Stomach smooth muscle (tissue), 2 donors: ENCODE measurements around the gene DNAJC18.
"Not testable (repeated sequence)": the region's sequence is repeated elsewhere in the genome, so short reads cannot be mapped to it uniquely, and the experiment has no call there.

Experiments used
- H3K27ac ChIP-seq: one replicate; pipeline ENCODE4 v1.7.0; 2013; ENCODE audit warnings: mild to moderate bottlenecking, low read length, inconsistent platforms
- H3K27me3 ChIP-seq, 2 donors: one replicate each; pipeline ENCODE4 v1.7.0; 2013; ENCODE audit warnings: low read length in 2 of 2; ENCODE audit not compliant: insufficient read depth in 2 of 2, control insufficient read depth in 1 of 2
- H3K36me3 ChIP-seq, 2 donors: one replicate each; pipeline ENCODE4 v1.7.0; 2013; ENCODE audit warnings: low read length in 2 of 2; ENCODE audit not compliant: control insufficient read depth in 2 of 2, insufficient read depth in 2 of 2
- H3K4me1 ChIP-seq: one replicate; pipeline ENCODE4 v1.7.0; 2013; ENCODE audit warnings: low read length; ENCODE audit not compliant: control insufficient read depth, insufficient read depth
- H3K4me3 ChIP-seq, 2 donors: one replicate each; pipeline ENCODE4 v1.7.0; 2013; ENCODE audit warnings: low read length in 2 of 2
- H3K9ac ChIP-seq, 2 donors: one replicate each; pipeline ENCODE4 v1.7.0; 2013; ENCODE audit warnings: low read length in 2 of 2, mild to moderate bottlenecking in 1 of 2
- H3K9me3 ChIP-seq, 2 donors: one replicate each; pipeline ENCODE4 v1.7.0; 2013; ENCODE audit warnings: low read length in 2 of 2; ENCODE audit not compliant: control insufficient read depth in 2 of 2
- donor health status: healthy.
- donor health status: Pancreatic carcinoma.

The DNAJC18 gene

DNA sequence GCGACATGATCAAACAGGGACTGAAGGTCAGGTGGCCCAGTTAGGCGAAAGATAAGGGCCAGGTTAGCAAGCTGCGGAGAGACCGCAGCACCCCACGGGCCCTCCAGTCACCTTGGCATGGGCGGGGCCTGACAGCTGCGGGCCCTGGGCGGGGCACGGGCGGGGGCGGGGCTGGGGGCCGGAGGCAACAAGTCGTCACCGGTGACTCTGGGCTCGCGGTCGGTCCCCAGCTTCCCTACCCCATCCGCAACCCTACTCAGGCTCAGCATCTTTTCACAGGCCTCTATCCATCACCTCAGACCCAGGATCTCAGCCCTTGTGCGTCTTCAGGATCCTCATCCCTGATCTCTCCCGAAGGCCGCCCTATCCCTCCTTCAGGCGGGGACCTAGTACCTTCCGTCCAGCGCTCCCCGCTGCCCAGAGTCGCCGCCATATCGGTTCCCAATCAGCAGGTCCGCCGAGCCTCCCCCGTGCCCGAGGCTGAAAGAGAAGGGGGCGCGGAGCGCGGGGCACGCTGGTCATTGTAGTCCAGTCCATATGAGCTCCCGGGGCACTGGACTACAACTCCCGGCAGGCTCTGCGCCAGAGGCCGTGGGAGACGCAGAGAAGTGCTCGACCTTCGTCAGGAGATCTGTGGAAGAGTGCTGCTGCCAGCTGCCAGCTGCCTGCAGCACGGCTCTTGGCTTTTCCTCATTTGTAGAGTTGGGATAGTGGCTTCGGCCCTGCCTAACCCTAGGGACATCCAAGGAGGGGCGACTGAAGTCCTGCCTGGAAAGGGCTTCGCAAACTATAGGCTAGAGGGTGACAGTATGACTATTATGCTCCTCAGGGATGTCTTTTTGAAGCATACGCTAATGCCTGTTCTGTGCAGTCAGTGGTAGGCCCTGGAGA, at the start of gene DNAJC18:
Gene DNAJC18 (minus strand): TSS at position 513 of the 891 bp plus-strand sequence. CDS start 80 bp downstream, at position 433.
- Histone ChIP-seq H3K4me1 (peaks cover 15% of the 10 kb centered on the region), H3K9me3 (no peaks in the 10 kb centered on the region), H3K27ac (peak within 1 kb of the TSS; percentile 92), H3K4me3 (peak within 1 kb of the TSS; percentile 82 to 97), H3K9ac (peak within 1 kb of the TSS; percentile 94 to 99), H3K27me3 (no peaks in the 10 kb centered on the region), H3K36me3 (peaks cover 0 to 6% of the 10 kb centered on the region in 2 donors)

DNA sequence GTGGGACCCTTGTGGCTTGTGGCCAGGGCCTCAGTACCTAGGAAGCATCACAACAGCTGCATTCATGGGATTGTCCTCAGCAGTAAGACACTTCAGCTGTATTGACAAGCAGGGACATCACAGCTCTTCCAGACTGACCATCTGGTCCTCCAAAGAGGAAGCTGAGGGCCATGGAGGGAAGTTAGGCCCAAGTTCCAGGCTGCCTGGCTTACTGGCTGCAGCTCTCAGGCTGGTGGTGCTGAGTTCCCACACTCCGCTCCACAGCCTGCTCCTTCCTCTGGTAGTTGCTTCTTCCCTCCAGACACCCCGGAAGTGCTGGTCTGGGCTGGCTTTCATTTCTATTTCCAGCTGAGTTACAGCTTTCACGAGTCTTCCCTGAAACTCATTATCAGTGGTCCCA, 48.9 kb upstream of the DNAJC18 start:
- H3K9ac ChIP-seq = no peak overlapping the region
- no peak overlapping the region for H3K4me3 ChIP-seq
- no peaks in the 10 kb centered on the region for H3K27me3 ChIP-seq
- H3K4me1 ChIP-seq = peaks cover 7% of the 10 kb centered on the region
- H3K9me3 ChIP-seq = no peaks in the 10 kb centered on the region
- H3K36me3 ChIP-seq = no peaks in the 10 kb centered on the region
- H3K27ac ChIP-seq = no peak overlapping the region

GRCh38 chr5:139486201-139486600, 46.9 kb upstream of the DNAJC18 start:
- H3K27me3 ChIP-seq = no peaks in the 10 kb centered on the region

DNA sequence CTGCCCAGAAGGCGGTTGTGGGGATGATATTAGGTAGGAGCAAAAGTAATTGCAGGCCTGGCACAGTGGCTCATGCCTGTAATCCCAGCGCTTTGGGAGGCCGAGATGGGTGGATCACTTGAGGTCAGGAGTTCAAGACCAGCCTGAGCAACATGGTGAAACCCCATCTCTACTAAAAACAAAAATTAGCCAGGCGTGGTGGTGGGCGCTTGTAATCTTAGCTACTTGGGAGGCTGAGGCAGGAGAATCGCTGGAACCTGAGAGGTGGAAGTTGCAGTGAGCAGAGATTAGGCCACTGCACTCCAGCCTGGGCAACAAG, 43.5 kb upstream of the DNAJC18 start:
- H3K27me3 ChIP-seq, H3K36me3 ChIP-seq, H3K9ac ChIP-seq, H3K9me3 ChIP-seq: not testable (repeated sequence)
- Histone ChIP-seq H3K27ac (peak overlapping the region; percentile 80), H3K4me3 (peak overlapping the region in 1 of 2 donors; percentile 76), H3K4me1 (peaks cover 21% of the 10 kb centered on the region)

More at GRCh38 chr5:139486201-139486600, 46.9 kb upstream of the DNAJC18 start:
- Histone ChIP-seq H3K4me1 (peaks cover 15% of the 10 kb centered on the region), H3K9ac (no peak overlapping the region), H3K9me3 (no peaks in the 10 kb centered on the region), H3K4me3 (no peak overlapping the region), H3K36me3 (no peaks in the 10 kb centered on the region), H3K27ac (no peak overlapping the region)

DNA sequence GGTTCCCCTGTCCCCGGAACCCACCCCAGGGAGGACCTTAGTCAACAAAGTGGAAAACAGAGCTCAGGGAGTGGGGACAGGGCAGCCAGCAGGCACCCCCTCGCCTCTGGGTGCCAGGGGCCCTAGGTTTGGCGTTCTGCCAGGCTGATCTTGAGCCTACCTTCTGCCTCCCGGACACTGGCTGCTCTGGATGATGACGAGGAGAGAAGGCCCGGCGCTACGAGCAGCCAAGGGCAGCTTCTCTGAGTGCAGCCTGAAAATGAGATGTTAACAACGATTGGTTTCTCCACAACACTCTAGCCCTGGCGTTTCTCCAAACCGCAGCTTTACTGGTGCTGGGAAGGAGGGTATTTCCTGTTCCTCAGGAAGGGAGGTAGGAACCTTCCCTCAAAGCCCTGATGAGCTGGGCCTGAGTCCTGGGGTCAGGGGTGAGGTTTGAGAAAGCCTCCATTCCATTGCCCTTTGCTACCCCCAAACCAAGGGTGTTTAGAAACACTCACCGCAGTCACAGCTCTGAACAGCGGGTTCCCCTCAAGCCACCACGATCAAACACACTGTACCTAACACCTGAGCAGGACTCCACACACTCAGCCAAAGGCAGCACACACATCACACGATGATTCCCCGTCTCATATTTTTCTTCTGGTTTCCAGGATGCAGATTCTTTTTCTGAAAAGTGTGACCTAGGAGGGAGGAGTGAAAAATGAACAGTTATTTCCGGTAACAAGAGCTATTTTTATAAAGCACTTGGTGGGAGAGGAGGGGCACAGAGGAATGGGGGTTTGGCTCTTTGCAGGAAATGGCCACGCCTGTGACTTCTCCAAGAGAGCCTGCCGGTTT, 42.9 kb upstream of the DNAJC18 start, which contains the start of gene STING1:
Gene STING1 (minus strand): TSS at position 709 of the 840 bp plus-strand sequence. CDS start 1,054 bp downstream, outside the sequence.
- Histone ChIP-seq H3K36me3 (no peaks in the 10 kb centered on the region), H3K27me3 (no peaks in the 10 kb centered on the region), H3K27ac (peak within 1 kb of the TSS; percentile 80), H3K4me3 (peak within 1 kb of the TSS; percentile 38 to 76), H3K9me3 (no peaks in the 10 kb centered on the region), H3K9ac (peak within 1 kb of the TSS; percentile 58 to 81), H3K4me1 (peaks cover 21% of the 10 kb centered on the region)

DNA sequence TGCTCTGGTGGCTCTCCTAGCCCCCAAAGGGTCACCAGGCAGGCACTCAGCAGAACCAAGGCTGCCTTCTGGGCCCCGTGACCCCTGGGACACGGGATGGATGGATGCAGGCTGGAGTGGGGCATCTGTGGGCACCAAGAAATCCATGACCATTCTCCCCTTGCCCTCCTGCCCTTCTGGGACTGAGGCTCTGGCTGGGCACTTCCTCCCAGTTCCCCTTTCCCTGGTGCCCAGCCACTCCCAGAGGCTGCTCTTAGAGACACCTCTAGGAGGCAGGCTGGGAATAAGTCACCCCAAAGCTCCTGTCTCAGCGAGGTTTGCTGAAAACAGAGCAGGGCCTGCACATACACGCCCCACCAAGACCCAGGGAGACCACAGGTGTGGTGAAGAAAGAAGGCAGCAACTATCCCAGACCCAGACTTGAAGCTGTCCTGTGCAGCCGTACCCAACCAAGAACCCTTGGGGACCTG, 42.3 kb upstream of the DNAJC18 start:
- Histone ChIP-seq H3K9me3 (no peaks in the 10 kb centered on the region), H3K36me3 (no peaks in the 10 kb centered on the region), H3K9ac (peak overlapping the region; percentile 58 to 81), H3K27me3 (no peaks in the 10 kb centered on the region), H3K4me3 (peak overlapping the region; percentile 38 to 76), H3K27ac (peak overlapping the region; percentile 80), H3K4me1 (peaks cover 21% of the 10 kb centered on the region)

- Histone ChIP-seq H3K27me3 (no peaks in the 10 kb centered on the region), H3K4me3 (peak overlapping the region; percentile 38 to 76), H3K9ac (peak overlapping the region in 1 of 2 donors; percentile 58), H3K9me3 (no peaks in the 10 kb centered on the region), H3K27ac (peak overlapping the region; percentile 80), H3K4me1 (peaks cover 21% of the 10 kb centered on the region), H3K36me3 (no peaks in the 10 kb centered on the region)
Observed at GRCh38 chr5:139481122-139481533, 41.8 kb upstream of the DNAJC18 start.

GRCh38 chr5:139479729-139480128, 40.4 kb upstream of the DNAJC18 start:
- not testable (repeated sequence) for H3K9ac ChIP-seq, H3K27ac ChIP-seq, H3K4me3 ChIP-seq, H3K27me3 ChIP-seq, H3K36me3 ChIP-seq, H3K9me3 ChIP-seq
- peaks cover 24% of the 10 kb centered on the region for H3K4me1 ChIP-seq

GRCh38 chr5:139478657-139479423, 39.5 kb upstream of the DNAJC18 start:
- not testable (repeated sequence) for H3K36me3 ChIP-seq, H3K27ac ChIP-seq
- peaks cover 27% of the 10 kb centered on the region for H3K4me1 ChIP-seq

More at GRCh38 chr5:139478657-139479423, 39.5 kb upstream of the DNAJC18 start:
- H3K4me3 ChIP-seq, H3K9me3 ChIP-seq, H3K9ac ChIP-seq, H3K27me3 ChIP-seq: not testable (repeated sequence)
